GM19193 (cell line): ENCODE measurements around the gene SPDEF.

Source experiments
- POLR2A ChIP-seq: IDR thresholded peaks from 4 replicates; pipeline ENCODE4 v1.6.1; 2011; ENCODE audit not compliant: insufficient read depth, insufficient read length; ENCODE audit errors: extremely low read depth

SPDEF gene

GRCh38 chr6:34521463-34522285 lies 34.5 kb downstream of the SPDEF start:
- no peak for TF ChIP-seq POLR2A

DNA sequence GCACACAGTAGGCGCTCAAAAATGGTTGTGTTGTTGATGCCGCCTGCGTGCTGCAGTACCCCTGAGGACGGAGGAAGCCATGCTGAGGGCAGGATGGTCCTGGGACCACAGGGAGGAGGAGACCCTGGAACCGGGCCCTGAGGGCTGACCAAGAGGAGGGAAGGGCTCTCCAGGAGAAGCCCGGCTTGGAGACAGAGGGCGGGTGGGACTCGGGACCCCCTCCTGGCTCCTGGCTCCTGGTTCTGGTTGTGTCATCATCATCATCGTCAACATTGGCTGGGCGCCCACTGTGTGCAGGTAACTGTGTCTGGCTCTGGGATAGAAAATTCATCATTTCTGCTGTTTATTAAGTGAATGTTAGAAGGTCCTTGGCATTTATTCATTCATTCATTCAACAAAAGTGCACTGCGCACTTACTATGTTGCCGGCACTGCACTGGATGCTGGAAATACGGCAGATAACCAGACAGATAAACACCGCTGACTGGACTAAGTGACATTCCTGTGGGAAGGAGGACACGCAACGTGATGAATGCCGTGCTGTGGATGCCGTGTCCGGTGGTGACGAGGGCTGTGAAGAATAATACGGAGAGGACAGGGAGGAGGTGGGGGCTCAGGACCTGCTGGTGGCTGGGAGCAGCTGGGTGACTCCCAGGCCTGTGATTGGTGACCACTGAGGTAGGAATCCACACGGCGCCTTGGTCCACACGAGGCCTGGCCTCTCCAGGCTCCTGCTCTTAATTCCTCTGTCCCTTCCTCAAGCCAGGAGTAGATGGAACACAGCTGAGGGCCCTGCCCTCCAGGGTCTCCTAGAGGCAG lies 35.3 kb downstream of the SPDEF start:
- no peak for TF ChIP-seq POLR2A

DNA sequence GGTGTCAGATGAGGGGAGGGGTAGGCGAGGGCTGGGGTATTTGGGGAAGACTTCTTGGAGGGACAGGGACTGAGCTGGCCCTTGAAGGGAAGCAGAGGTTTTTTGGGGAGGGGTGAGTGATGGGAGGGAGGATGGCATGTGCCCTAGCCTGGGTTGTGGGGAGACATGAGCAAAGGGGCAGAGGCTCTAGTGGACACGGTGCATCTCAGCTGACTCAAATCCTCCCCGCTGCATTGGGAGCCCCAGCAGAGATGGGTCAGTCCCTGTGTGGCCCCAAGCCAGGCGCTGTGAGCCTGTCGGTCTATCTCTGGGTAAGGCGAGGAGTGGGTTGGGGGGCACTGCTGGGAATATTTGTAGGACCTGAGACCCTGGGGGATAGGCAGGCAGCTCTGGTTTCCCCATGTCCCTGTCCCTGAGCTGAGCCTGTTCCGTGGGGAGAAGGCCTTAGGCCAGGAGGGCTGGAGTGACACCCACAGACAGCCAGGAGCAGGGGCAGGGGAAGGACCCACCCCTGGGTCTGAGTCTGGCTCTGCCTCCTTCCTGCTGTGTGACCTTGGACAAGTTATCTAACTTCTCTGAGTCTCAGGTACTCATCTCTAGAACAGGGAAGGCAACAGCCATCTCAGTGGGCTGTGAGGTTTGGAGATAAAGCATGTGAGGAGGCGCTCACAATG lies 36.0 kb downstream of the SPDEF start:
- no peak for TF ChIP-seq POLR2A

DNA sequence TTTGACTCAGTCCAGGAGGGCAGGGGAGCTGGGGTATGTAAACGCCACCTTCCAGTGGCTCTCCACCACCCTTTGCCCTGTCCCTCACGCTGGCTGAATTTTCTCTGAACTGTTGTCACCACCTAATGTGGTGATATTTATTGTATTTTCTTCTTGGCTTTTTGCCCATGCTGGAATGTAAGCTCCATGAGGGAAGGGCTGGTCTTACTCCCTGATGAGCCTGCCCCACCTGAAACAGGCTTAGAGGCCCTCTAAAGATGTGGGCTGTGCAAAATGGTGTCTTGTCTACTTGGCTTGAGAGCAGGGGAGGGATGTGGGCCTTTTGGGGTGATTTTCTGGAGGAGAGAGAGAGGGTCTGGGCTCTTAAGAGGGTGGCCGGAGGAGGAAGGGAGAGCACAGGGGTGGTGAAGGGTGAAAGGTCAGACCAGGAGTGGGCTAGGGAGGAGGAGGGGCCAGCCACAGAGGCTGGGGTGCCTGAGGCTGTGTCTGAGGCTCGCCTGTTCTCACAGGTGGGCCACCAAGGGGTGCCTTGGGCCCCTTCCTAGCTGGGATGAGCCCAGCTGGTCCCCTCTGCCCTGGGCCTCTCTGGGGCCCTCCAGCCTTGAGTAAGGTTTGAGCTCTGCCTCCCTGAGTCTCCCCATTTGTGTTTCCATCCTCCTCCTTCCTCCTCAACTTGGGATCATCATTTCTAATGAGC lies 37.3 kb downstream of the SPDEF start:
- no peak for TF ChIP-seq POLR2A

- no peak for TF ChIP-seq POLR2A
These were observed 38.2 kb downstream of the SPDEF start for GRCh38 chr6:34517966-34518365.

- TF ChIP-seq POLR2A, result no peak
These were observed 38.7 kb downstream of the SPDEF start for GRCh38 chr6:34517461-34517881.

- no peak for TF ChIP-seq POLR2A
These were observed 39.5 kb downstream of the SPDEF start for GRCh38 chr6:34516391-34517324.

- TF ChIP-seq POLR2A, result no peak
These were observed 40.4 kb downstream of the SPDEF start for GRCh38 chr6:34515473-34516387.

DNA sequence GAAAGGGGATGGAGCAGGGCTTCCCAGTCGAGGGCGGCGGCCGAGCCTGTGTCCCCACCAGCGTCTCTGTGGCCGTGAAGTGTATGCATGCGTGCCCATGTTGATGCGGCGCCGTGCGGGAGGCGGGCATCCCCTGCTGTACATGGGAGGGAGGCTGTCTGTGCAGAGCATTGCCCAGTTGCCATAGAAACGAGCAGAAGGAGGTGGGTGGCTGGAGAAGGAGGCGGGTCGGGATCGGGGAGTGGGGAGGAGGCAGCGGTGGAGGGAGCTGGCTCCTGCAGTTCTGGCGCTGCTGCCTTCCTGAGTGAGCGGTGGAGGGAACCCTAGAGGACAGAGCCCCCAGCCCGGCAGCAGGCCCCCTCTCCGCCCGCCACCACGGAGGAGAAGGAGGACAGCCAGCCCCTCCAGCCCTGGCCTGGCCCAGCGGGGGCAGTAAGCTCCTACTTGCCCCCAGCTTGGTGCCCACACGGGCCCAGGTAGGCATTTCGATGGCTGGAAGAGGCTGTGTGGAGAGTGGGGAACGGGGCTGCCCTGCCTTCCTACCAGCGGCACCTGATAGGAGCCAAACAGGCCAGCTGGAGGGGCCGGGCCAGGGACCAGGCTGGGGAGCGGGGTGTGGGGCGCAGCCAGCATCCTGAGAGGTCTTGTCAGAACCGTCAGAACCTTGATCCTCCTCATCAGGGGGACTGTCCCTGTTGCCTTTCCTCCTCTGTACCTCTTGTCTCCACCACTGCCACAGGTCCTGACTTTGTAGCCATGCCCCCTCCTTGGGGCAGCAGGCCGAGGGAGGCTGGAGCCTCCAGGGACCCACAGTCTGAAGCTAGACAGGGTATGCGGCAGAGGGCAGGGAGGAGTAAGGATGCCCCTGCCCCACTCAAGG lies 41.3 kb downstream of the SPDEF start:
- no peak for TF ChIP-seq POLR2A

- TF ChIP-seq POLR2A, result no peak
These were observed 42.0 kb downstream of the SPDEF start for GRCh38 chr6:34514112-34514511.

DNA sequence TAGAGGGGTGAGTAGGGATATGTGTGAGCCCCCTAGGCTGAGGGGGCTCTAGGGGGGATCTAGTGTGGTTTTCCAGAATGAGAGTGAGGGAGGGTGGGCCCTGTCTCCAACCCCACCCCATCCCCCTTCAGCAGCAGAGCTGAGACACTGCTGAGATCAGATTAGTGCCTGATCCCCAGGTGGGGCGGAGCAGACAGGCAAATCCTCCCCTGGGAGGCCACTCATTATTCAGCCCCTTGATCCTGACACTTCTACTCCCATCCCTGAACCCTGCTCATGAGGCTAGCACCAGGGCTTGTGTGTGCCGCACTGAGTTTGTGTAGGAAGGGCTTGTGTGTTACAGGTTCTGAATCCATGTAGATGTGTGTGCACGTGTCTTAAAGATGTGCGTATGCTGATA lies 42.5 kb downstream of the SPDEF start:
- no peak for TF ChIP-seq POLR2A

DNA sequence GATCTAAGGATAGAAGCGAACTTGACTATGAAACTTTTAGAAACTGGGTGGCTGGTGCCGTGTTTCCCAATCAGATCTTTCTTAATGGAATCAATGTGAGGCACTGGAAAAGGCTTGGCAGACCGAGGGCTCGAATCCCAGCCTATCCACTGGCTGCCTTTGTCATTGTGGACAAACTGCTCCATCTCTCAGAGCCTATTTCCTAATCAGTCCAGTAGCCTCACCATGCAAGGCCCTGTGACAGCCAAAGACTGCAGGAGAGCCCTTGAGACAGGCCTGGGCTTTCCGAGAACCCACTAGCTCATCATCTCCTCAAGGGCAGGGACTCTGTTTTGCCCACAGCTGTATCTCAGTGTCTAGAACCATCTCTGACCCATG lies 43.4 kb downstream of the SPDEF start:
- no peak for TF ChIP-seq POLR2A
